ENCODE data around the gene MLLT10.

- TF ChIP-seq CTCF (IDR thresholded peaks at IDR 0.05) (no peak), POLR2A (IDR thresholded peaks at IDR 0.05) (no peak)
Observed at GRCh38 chr10:21693418-21693817, 159.4 kb downstream of the MLLT10 start.

Measured in right lobe of liver (tissue), 4 donors.